HepG2 (cell line): Measurements from ENCODE around the gene RASIP1. TPM values are rescaled to one million over a fixed set of nuclear protein-coding genes. Genes with fewer than 3 reads are reported as not detected.
"Not testable (repeated sequence)": the region's sequence is repeated elsewhere in the genome, so short reads cannot be mapped to it uniquely, and the experiment has no call there.

Source experiments
- ATAC-seq: fragments of 200-7000 bp; cut with Tn5 transposase; 3 replicates; pipeline ENCODE4 v1.9.1; 2020; ENCODE audit warnings: mild to moderate bottlenecking, moderate library complexity
- BruUV-seq: library from RNA; stranded (reverse); fragments of 400-500 nt; replicated peaks from 2 replicates; lab custom pipeline; 2021; lab: Mats Ljungman, UMichigan
- CTCF ChIA-PET: fragments of 300-600 bp; formaldehyde crosslinking; extraction: SDS; loops from one replicate; lab custom pipeline; 2021; ENCODE audit warnings: low total read pairs, inconsistent platforms, low intra/inter-chr PET ratio; lab: Yijun Ruan, JAX
- POLR2A ChIA-PET: fragments of 350-600 bp; sonication (Branson Sonifier 250); formaldehyde crosslinking; loops from one replicate; lab custom pipeline; 2020; ENCODE audit warnings: antibody characterized with exemption, inconsistent platforms; lab: Yijun Ruan, JAX
- DNase-seq: peaks from one replicate; pipeline ENCODE4 v3.0.0-alpha.2; 2015; ENCODE audit warnings: low spot score
- FAIRE-seq: peaks from 3 replicates; lab custom pipeline; 2011; peaks lifted over from hg19 to GRCh38; lab: Jason Lieb, UNC
- H2AFZ ChIP-seq: one replicate; pipeline ENCODE4 v1.6.1; 2011; ENCODE audit warnings: low read length, inconsistent platforms
- H3K27ac ChIP-seq: fragments of 300-600 bp; 3 replicates; pipeline ENCODE4 v1.8.0; 2011; ENCODE audit warnings: mixed run types, mild to moderate bottlenecking, mixed read lengths, low read length, inconsistent platforms; ENCODE audit not compliant: insufficient read depth; ENCODE audit errors: extremely low read length
- H3K27me3 ChIP-seq, 2 experiments: fragments of 200-600 bp in 1 of 2; 2 replicates in 1 of 2; 3 replicates in 1 of 2; pipeline versions ENCODE4 v1.6.0 to v1.8.0; 2011; ENCODE audit warnings: low read length in 2 of 2, mild to moderate bottlenecking in 2 of 2, moderate library complexity in 2 of 2, inconsistent platforms in 1 of 2; ENCODE audit not compliant: insufficient read depth in 2 of 2, control insufficient read depth in 1 of 2
- H3K36me3 ChIP-seq, 2 experiments: fragments of 200-600 bp in 1 of 2; replicated peaks in 1 of 2; 2 replicates in 1 of 2; 3 replicates in 1 of 2; pipeline versions ENCODE4 v1.5.1 to v1.8.0; 2011; ENCODE audit warnings: low read length in 2 of 2, inconsistent platforms in 1 of 2; ENCODE audit not compliant: insufficient read depth in 2 of 2, control insufficient read depth in 1 of 2
- H3K4me1 ChIP-seq: 2 replicates; pipeline ENCODE4 v1.5.1; 2012; ENCODE audit warnings: low read length, inconsistent platforms; ENCODE audit not compliant: insufficient read depth
- H3K4me2 ChIP-seq: 2 replicates; pipeline ENCODE4 v1.6.0; 2011; ENCODE audit warnings: low read depth, low read length, inconsistent platforms
- H3K4me3 ChIP-seq, 3 experiments: fragments of 200-600 bp in 1 of 3; sonication (generic), shearing (Covaris generic) in 1 of 3; replicated peaks in 1 of 3; 2 replicates each; pipeline ENCODE4 v1.5.1; 2011 to 2016; ENCODE audit warnings: low read length in 3 of 3, inconsistent platforms in 2 of 3, low read depth in 2 of 3, mild to moderate bottlenecking in 2 of 3, control low read depth in 1 of 3, mixed read lengths in 1 of 3; ENCODE audit not compliant: insufficient read depth in 1 of 3
- H3K79me2 ChIP-seq: one replicate; pipeline ENCODE4 v1.6.1; 2011; ENCODE audit warnings: low read length, inconsistent platforms; ENCODE audit not compliant: insufficient read depth
- H3K9ac ChIP-seq: 2 replicates; pipeline ENCODE4 v1.6.0; 2011; ENCODE audit warnings: mild to moderate bottlenecking, low read depth, low read length, inconsistent platforms; ENCODE audit not compliant: insufficient read depth
- H3K9me3 ChIP-seq: 2 replicates; pipeline ENCODE4 v1.5.1; 2012; ENCODE audit warnings: mild to moderate bottlenecking, low read length
- H4K20me1 ChIP-seq: 2 replicates; pipeline ENCODE4 v1.6.0; 2011; ENCODE audit warnings: inconsistent platforms, mild to moderate bottlenecking, low read length, moderate library complexity; ENCODE audit not compliant: insufficient read depth
- KLF9 ChIP-seq: IDR thresholded peaks from 2 replicates; pipeline ENCODE4 v1.6.1; 2016; ENCODE audit warnings: low read depth
- POLR2G ChIP-seq: fragments of 200-400 bp; formaldehyde crosslinking; IDR thresholded peaks from 2 replicates; pipeline ENCODE4 v1.6.1; 2018; ENCODE audit warnings: mild to moderate bottlenecking, low read depth, low read length, moderate library complexity
- REL ChIP-seq: sonication (generic); formaldehyde crosslinking; conservative IDR thresholded peaks from 2 replicates; pipeline ENCODE4 v1.8.0; 2022; ENCODE audit warnings: mild to moderate bottlenecking, missing genetic modification reagents, moderate library complexity
- THAP8 ChIP-seq: sonication (generic); formaldehyde crosslinking; IDR thresholded peaks from 2 replicates; pipeline ENCODE4 v1.5.1; 2020; ENCODE audit warnings: missing genetic modification reagents, mild to moderate bottlenecking, borderline replicate concordance
- ZMYM3 ChIP-seq: sonication (generic); formaldehyde crosslinking; IDR thresholded peaks from 2 replicates; pipeline ENCODE4 v1.5.1; 2020; ENCODE audit warnings: mild to moderate bottlenecking, missing genetic modification reagents
- WGBS: methylation state at CpG from one replicate; pipeline ENCODE4 v1.1.6; 2017; ENCODE audit warnings: low lambda C conversion rate; 5-methylcytosine and 5-hydroxymethylcytosine counted together
- in situ Hi-C: cut with HindIII; loops from 2 replicates; pipeline ENCODE4 v1.10.0; 2017; ENCODE audit warnings: low pct_unique_long_range_greater_than_20kb; ENCODE audit not compliant: extremely low pct_ligation_motif_present
- intact Hi-C: fragments of 100-400 bp; cut with micrococcal nuclease; formaldehyde crosslinking; loops from one replicate; pipeline ENCODE4 v1.10.0; 2022; ENCODE audit not compliant: unreplicated experiment
- polyA plus RNA-seq, 8 experiments: library from polyadenylated mRNA; depleted of rRNA in 3 of 8; stranded (reverse) in 7 of 8; unstranded in 1 of 8; fragments of >200 nt; fragmentation: Illumina TruSeq in 4 of 8; extraction: Trizol in 4 of 8; gene quantifications; 2 replicates each; pipeline versions ENCODE4 v1.2.1 to v1.2.3, GENCODE V29; 2011 to 2016; ENCODE audit warnings: low read depth in 4 of 8, missing spikeins in 1 of 8, mixed read lengths in 1 of 8; ENCODE audit not compliant: insufficient read depth in 1 of 8
- total RNA-seq, 5 experiments: library from RNA; depleted of rRNA; stranded (reverse); fragments of >200 nt; fragmentation: Illumina TruSeq; extraction: Trizol; gene quantifications; 2 replicates each; pipeline ENCODE4 v1.2.3, GENCODE V29; 2016; ENCODE audit warnings: low read depth in 1 of 5
- TF ChIP-seq, protein P1 (sequence below): sonication (generic); formaldehyde crosslinking; IDR thresholded peaks from 2 replicates; pipeline ENCODE4 v1.5.1; 2020; ENCODE audit warnings: mild to moderate bottlenecking, moderate library complexity, missing genetic modification reagents
- TF ChIP-seq, protein P2 (sequence below): IDR thresholded peaks from 2 replicates; pipeline ENCODE4 v1.4.0; 2020; ENCODE audit warnings: mild to moderate bottlenecking, missing genetic modification reagents

Gene RASIP1
- total and polyA plus RNA-seq, 2 of the 13 experiments (the other 11 are each of a cell fraction or from before 2014, with no cell fraction given), result 0.44 to 0.58 TPM

GRCh38 chr19:48765816-48766215, 25.4 kb upstream of the RASIP1 start:
- H3K27me3 ChIP-seq, POLR2A ChIA-PET, DNase-seq, H4K20me1 ChIP-seq, BruUV-seq, H3K79me2 ChIP-seq, H3K9ac ChIP-seq, FAIRE-seq, in situ Hi-C loops, H3K4me2 ChIP-seq, ATAC-seq, CTCF ChIA-PET, H3K27ac ChIP-seq, H2AFZ ChIP-seq, H3K4me3 ChIP-seq, H3K36me3 ChIP-seq, intact Hi-C loops, H3K9me3 ChIP-seq: not testable (repeated sequence)
- 19% methylated on average over 5 of the region's 5 CpGs for WGBS
- H3K4me1 ChIP-seq, result peaks cover 48% of the 10 kb centered on the region

GRCh38 chr19:48760504-48761205, 20.2 kb upstream of the RASIP1 start:
- DNase-seq (peak; percentile 48), ATAC-seq (peak; percentile 25; the same call in 2 of the 3 replicates), FAIRE-seq (no peak)
- Histone ChIP-seq H3K79me2 (no peaks in the 10 kb centered on the region), H3K9ac (no peak overlapping the region), H3K4me2 (peak overlapping the region; percentile 50), H3K4me1 (peaks cover 65% of the 10 kb centered on the region), H2AFZ (peak overlapping the region; percentile 59), H3K4me3 (0 out of 6 replicates have a peak overlapping the region, but pooled peaks of 1 of the 3 experiments have one; percentile 25), H3K36me3 (no peaks in the 10 kb centered on the region), H3K27ac (no peak overlapping the region), H3K27me3 (no peaks in the 10 kb centered on the region), H4K20me1 (no peaks in the 10 kb centered on the region), H3K9me3 (no peaks in the 10 kb centered on the region)
- WGBS, result 55% methylated on average over 16 of the region's 16 CpGs
- ChIA-PET CTCF (no interaction called here), POLR2A (interaction anchor here (0.6 to 3.8 kb wide), 9 partner anchors 9 to 879 kb away, joined by 3 to 30 read pairs (median 3); partner anchors contain the start of genes GYS1, IZUMO1, PPP1R15A and RRAS)
- intact Hi-C loops (no loop called here), in situ Hi-C loops (no loop called here)
- no TSS peak for BruUV-seq
- TF ChIP-seq THAP8 (CRISPR knock-in tag) (no peak), KLF9 (CRISPR knock-in tag) (no peak), REL (CRISPR knock-in tag) (no peak), ZMYM3 (CRISPR knock-in tag) (peak; percentile 19; the same call in 1 of the 2 replicates), POLR2G (no peak)
- TF ChIP-seq, protein P1, sequence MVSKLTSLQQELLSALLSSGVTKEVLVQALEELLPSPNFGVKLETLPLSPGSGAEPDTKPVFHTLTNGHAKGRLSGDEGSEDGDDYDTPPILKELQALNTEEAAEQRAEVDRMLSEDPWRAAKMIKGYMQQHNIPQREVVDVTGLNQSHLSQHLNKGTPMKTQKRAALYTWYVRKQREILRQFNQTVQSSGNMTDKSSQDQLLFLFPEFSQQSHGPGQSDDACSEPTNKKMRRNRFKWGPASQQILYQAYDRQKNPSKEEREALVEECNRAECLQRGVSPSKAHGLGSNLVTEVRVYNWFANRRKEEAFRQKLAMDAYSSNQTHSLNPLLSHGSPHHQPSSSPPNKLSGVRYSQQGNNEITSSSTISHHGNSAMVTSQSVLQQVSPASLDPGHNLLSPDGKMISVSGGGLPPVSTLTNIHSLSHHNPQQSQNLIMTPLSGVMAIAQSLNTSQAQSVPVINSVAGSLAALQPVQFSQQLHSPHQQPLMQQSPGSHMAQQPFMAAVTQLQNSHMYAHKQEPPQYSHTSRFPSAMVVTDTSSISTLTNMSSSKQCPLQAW (CRISPR knock-in tag), result no peak
- TF ChIP-seq, protein P2, sequence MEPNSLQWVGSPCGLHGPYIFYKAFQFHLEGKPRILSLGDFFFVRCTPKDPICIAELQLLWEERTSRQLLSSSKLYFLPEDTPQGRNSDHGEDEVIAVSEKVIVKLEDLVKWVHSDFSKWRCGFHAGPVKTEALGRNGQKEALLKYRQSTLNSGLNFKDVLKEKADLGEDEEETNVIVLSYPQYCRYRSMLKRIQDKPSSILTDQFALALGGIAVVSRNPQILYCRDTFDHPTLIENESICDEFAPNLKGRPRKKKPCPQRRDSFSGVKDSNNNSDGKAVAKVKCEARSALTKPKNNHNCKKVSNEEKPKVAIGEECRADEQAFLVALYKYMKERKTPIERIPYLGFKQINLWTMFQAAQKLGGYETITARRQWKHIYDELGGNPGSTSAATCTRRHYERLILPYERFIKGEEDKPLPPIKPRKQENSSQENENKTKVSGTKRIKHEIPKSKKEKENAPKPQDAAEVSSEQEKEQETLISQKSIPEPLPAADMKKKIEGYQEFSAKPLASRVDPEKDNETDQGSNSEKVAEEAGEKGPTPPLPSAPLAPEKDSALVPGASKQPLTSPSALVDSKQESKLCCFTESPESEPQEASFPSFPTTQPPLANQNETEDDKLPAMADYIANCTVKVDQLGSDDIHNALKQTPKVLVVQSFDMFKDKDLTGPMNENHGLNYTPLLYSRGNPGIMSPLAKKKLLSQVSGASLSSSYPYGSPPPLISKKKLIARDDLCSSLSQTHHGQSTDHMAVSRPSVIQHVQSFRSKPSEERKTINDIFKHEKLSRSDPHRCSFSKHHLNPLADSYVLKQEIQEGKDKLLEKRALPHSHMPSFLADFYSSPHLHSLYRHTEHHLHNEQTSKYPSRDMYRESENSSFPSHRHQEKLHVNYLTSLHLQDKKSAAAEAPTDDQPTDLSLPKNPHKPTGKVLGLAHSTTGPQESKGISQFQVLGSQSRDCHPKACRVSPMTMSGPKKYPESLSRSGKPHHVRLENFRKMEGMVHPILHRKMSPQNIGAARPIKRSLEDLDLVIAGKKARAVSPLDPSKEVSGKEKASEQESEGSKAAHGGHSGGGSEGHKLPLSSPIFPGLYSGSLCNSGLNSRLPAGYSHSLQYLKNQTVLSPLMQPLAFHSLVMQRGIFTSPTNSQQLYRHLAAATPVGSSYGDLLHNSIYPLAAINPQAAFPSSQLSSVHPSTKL (CRISPR knock-in tag), result peak; percentile 17; the same call in 1 of the 2 replicates
